SU-DHL-6 (cell line): Measurements from ENCODE around the gene MRM2.

ENCODE experiments used
- H2AFZ ChIP-seq: fragments of 200-600 bp; sonication (generic); 2 replicates; pipeline ENCODE4 v1.6.1; 2014; ENCODE audit warnings: low read depth, mild to moderate bottlenecking, moderate library complexity, mixed read lengths, antibody characterized with exemption, low read length; ENCODE audit not compliant: severe bottlenecking
- H3F3A ChIP-seq: fragments of 200-600 bp; shearing (Covaris generic); 2 replicates; pipeline ENCODE4 v1.6.0; 2016; ENCODE audit warnings: antibody characterized with exemption, mild to moderate bottlenecking; ENCODE audit not compliant: insufficient read depth
- H3K27ac ChIP-seq: fragments of 200-600 bp; sonication (generic); 2 replicates; pipeline ENCODE4 v1.5.1; 2016; ENCODE audit warnings: low read depth, mild to moderate bottlenecking, low read length, moderate library complexity, mixed read lengths
- H3K27me3 ChIP-seq: fragments of 200-600 bp; sonication (generic), shearing (Covaris generic); 2 replicates; pipeline ENCODE4 v1.6.0; 2014; ENCODE audit warnings: mild to moderate bottlenecking, low read length
- H3K36me3 ChIP-seq: fragments of 200-600 bp; sonication (generic); 2 replicates; pipeline ENCODE4 v1.6.1; 2014; ENCODE audit warnings: mild to moderate bottlenecking, low read length, mixed read lengths
- H3K4me2 ChIP-seq: fragments of 300-600, 200-600 bp; shearing (Covaris generic), sonication (generic); 2 replicates; pipeline ENCODE4 v1.6.0; 2014; ENCODE audit warnings: low read length, low read depth, mild to moderate bottlenecking; ENCODE audit not compliant: poor library complexity, severe bottlenecking
- H3K4me3 ChIP-seq: fragments of 200-600 bp; sonication (generic); 2 replicates; pipeline ENCODE4 v1.5.1; 2014; ENCODE audit warnings: antibody characterized with exemption, low read length, mild to moderate bottlenecking, mixed read lengths; ENCODE audit not compliant: insufficient read depth, poor library complexity, severe bottlenecking
- H3K79me2 ChIP-seq: fragments of 200-600 bp; sonication (generic); 2 replicates; pipeline ENCODE4 v1.6.1; 2014; ENCODE audit warnings: mild to moderate bottlenecking, low read length, moderate library complexity; ENCODE audit not compliant: insufficient read depth
- H3K9ac ChIP-seq: fragments of 200-600 bp; sonication (generic); 2 replicates; pipeline ENCODE4 v1.7.0; 2014; ENCODE audit warnings: mild to moderate bottlenecking, low read length
- H3K9me2 ChIP-seq: fragments of 200-600 bp; sonication (generic); replicated peaks from 2 replicates; pipeline ENCODE4 v1.6.1; 2014; ENCODE audit warnings: low read length; ENCODE audit not compliant: insufficient read depth
- H3K9me3 ChIP-seq: fragments of 200-600 bp; sonication (generic); 2 replicates; pipeline ENCODE4 v1.6.1; 2014; ENCODE audit warnings: low read length, mixed read lengths; ENCODE audit not compliant: insufficient read depth
- H4K20me1 ChIP-seq: fragments of 200-600 bp; sonication (generic); 2 replicates; pipeline ENCODE4 v1.6.1; 2014; ENCODE audit warnings: low read depth, mild to moderate bottlenecking, antibody characterized with exemption, low read length, moderate library complexity, mixed read lengths
- CTCF ChIP-seq: fragments of 200-600 bp; sonication (generic); IDR thresholded peaks from one replicate; pipeline ENCODE4 v1.5.1; 2017; ENCODE audit warnings: antibody characterized with exemption, mild to moderate bottlenecking, low read length, moderate library complexity; ENCODE audit not compliant: insufficient read depth, poor library complexity, severe bottlenecking
- EZH2phosphoT487 ChIP-seq: fragments of 200-600 bp; sonication (generic), shearing (Covaris generic); conservative IDR thresholded peaks from 2 replicates; pipeline ENCODE4 v1.6.1; 2018; ENCODE audit warnings: mild to moderate bottlenecking, antibody characterized with exemption, low read length, moderate library complexity, mixed read lengths

MRM2 gene

GRCh38 chr7:2193575-2194305 lies 48.3 kb downstream of the MRM2 start:
- Histone ChIP-seq H3K4me3 (no peak overlapping the region), H3K9me2 (no peaks in the 10 kb centered on the region), H3K36me3 (peaks cover 17% of the 10 kb centered on the region), H3K79me2 (peaks cover 5% of the 10 kb centered on the region; the same call in 1 of the 2 replicates), H3K4me2 (no peak overlapping the region), H4K20me1 (no peaks in the 10 kb centered on the region), H3K27ac (no peak overlapping the region), H3K9me3 (peaks cover 6% of the 10 kb centered on the region; the same call in 1 of the 2 replicates), H3K27me3 (no peaks in the 10 kb centered on the region), H3F3A (no peaks in the 10 kb centered on the region), H3K9ac (no peak overlapping the region), H2AFZ (no peak overlapping the region)
- TF ChIP-seq EZH2phosphoT487 (no peak), CTCF (no peak)

- no peak overlapping the region for H3K9ac ChIP-seq
- TF ChIP-seq EZH2phosphoT487 (no peak), CTCF (no peak)
These were observed 49.0 kb downstream of the MRM2 start for GRCh38 chr7:2192831-2193534.

GRCh38 chr7:2191016-2191415 lies 51.0 kb downstream of the MRM2 start:
- peaks cover 6% of the 10 kb centered on the region; the same call in 1 of the 2 replicates for H3K9me3 ChIP-seq
- H2AFZ ChIP-seq = no peak overlapping the region
- no peak for TF ChIP-seq EZH2phosphoT487
- TF ChIP-seq CTCF = no peak
- no peak overlapping the region for H3K4me3 ChIP-seq
- no peak overlapping the region for H3K9ac ChIP-seq
- no peaks in the 10 kb centered on the region for H3K9me2 ChIP-seq
- H3K27ac ChIP-seq = no peak overlapping the region
- H4K20me1 ChIP-seq = no peaks in the 10 kb centered on the region
- peaks cover 15% of the 10 kb centered on the region for H3K36me3 ChIP-seq
- H3F3A ChIP-seq = no peaks in the 10 kb centered on the region
- no peaks in the 10 kb centered on the region for H3K27me3 ChIP-seq
- no peak overlapping the region for H3K4me2 ChIP-seq
- peaks cover 8% of the 10 kb centered on the region; the same call in 1 of the 2 replicates for H3K79me2 ChIP-seq

More at GRCh38 chr7:2192831-2193534, 49.0 kb downstream of the MRM2 start:
- H3K4me3 ChIP-seq = no peak overlapping the region
- H3F3A ChIP-seq = no peaks in the 10 kb centered on the region
- no peaks in the 10 kb centered on the region for H3K27me3 ChIP-seq
- H2AFZ ChIP-seq = no peak overlapping the region
- H3K9me3 ChIP-seq = peaks cover 6% of the 10 kb centered on the region; the same call in 1 of the 2 replicates
- H4K20me1 ChIP-seq = no peaks in the 10 kb centered on the region
- peaks cover 5% of the 10 kb centered on the region; the same call in 1 of the 2 replicates for H3K79me2 ChIP-seq
- H3K9me2 ChIP-seq = no peaks in the 10 kb centered on the region
- H3K36me3 ChIP-seq = peaks cover 21% of the 10 kb centered on the region
- H3K27ac ChIP-seq = no peak overlapping the region
- H3K4me2 ChIP-seq = no peak overlapping the region
